H1 (cell line): ENCODE results near the gene STARD7. TPM values are rescaled to one million over a fixed set of nuclear protein-coding genes. Genes with fewer than 3 reads are reported as not detected.

Experiments used
- CTCF ChIA-PET: fragments of 300-600 bp; sonication (Branson Sonifier 250); formaldehyde crosslinking; loops from one replicate; lab custom pipeline; 2021; ENCODE audit not compliant: partially characterized antibody; lab: Charles Lee
- POLR2A ChIA-PET: fragments of 300-600 bp; sonication (Branson Sonifier 250); formaldehyde crosslinking; loops from one replicate; lab custom pipeline; 2021; ENCODE audit warnings: inconsistent platforms; ENCODE audit not compliant: partially characterized antibody; lab: Charles Lee
- DNase-seq, 2 experiments: peaks; one replicate each; pipeline versions ENCODE4 v3.0.0 to v3.0.0-alpha.2; 2010 to 2022; ENCODE audit warnings: low spot score in 2 of 2, low read depth in 1 of 2, mixed read lengths in 1 of 2
- FAIRE-seq: peaks from 2 replicates; lab custom pipeline; 2011; peaks lifted over from hg19 to GRCh38; lab: Jason Lieb, UNC
- H2AFZ ChIP-seq: 2 replicates; pipeline ENCODE4 v1.8.1; 2012; ENCODE audit warnings: low read length, inconsistent platforms
- H2AK5ac ChIP-seq: 2 replicates; pipeline ENCODE4 v1.6.1; 2013; ENCODE audit warnings: low read depth, low read length
- H2BK120ac ChIP-seq: replicated peaks from 2 replicates; pipeline ENCODE3; 2013; ENCODE audit warnings: low read depth, low read length, inconsistent platforms
- H2BK12ac ChIP-seq: 2 replicates; pipeline ENCODE4 v1.6.1; 2013; ENCODE audit warnings: low read depth, low read length
- H2BK15ac ChIP-seq: 2 replicates; pipeline ENCODE4 v1.6.1; 2013; ENCODE audit warnings: low read length
- H2BK20ac ChIP-seq: 2 replicates; pipeline ENCODE4 v1.6.1; 2013; ENCODE audit warnings: low read length
- H2BK5ac ChIP-seq: 2 replicates; pipeline ENCODE4 v1.6.1; 2013; ENCODE audit warnings: low read depth, low read length
- H3K14ac ChIP-seq: 2 replicates; pipeline ENCODE4 v1.6.1; 2013; ENCODE audit warnings: inconsistent platforms; ENCODE audit not compliant: insufficient read length
- H3K18ac ChIP-seq: 2 replicates; pipeline ENCODE4 v1.6.1; 2013; ENCODE audit warnings: low read length; ENCODE audit errors: extremely low read depth
- H3K23ac ChIP-seq: 2 replicates; pipeline ENCODE4 v1.6.1; 2013; ENCODE audit warnings: inconsistent platforms; ENCODE audit not compliant: insufficient read length
- H3K23me2 ChIP-seq: 2 replicates; pipeline ENCODE4 v1.6.1; 2013; ENCODE audit warnings: low read depth, low read length
- H3K27ac ChIP-seq: 2 replicates; pipeline ENCODE4 v1.6.1; 2011; ENCODE audit warnings: low read depth, low read length, inconsistent platforms
- H3K27me3 ChIP-seq, 4 experiments: replicated peaks in 1 of 4; 1 replicate in 1 of 4; 2 replicates in 3 of 4; pipeline versions ENCODE4 v1.6.1 to v1.8.1; 2011 to 2013; ENCODE audit warnings: low read length in 3 of 4, mild to moderate bottlenecking in 3 of 4, inconsistent platforms in 2 of 4, mixed read lengths in 2 of 4, moderate library complexity in 1 of 4; ENCODE audit not compliant: control insufficient read depth in 3 of 4, insufficient read depth in 3 of 4; ENCODE audit errors: extremely low read depth in 1 of 4
- H3K36me3 ChIP-seq, 4 experiments: 2 replicates each; pipeline versions ENCODE4 v1.6.1 to v1.8.1; 2011 to 2013; ENCODE audit warnings: mild to moderate bottlenecking in 4 of 4, low read length in 3 of 4, moderate library complexity in 2 of 4, control low read depth in 1 of 4, inconsistent platforms in 1 of 4; ENCODE audit not compliant: insufficient read depth in 4 of 4, control insufficient read depth in 2 of 4
- H3K4ac ChIP-seq: replicated peaks from 2 replicates; pipeline ENCODE3; 2013; ENCODE audit warnings: low read length, low read depth, mixed read lengths, inconsistent platforms; ENCODE audit not compliant: insufficient read length
- H3K4me1 ChIP-seq, 4 experiments: replicated peaks in 1 of 4; 1 replicate in 1 of 4; 2 replicates in 3 of 4; pipeline versions ENCODE4 v1.6.1 to v1.8.1; 2011 to 2013; ENCODE audit warnings: low read length in 3 of 4, inconsistent platforms in 2 of 4, mixed read lengths in 1 of 4; ENCODE audit not compliant: insufficient read depth in 4 of 4, control insufficient read depth in 3 of 4
- H3K4me2 ChIP-seq, 2 experiments: 2 replicates each; pipeline versions ENCODE4 v1.6.1 to v1.8.1; 2011 to 2013; ENCODE audit warnings: low read depth in 2 of 2, low read length in 2 of 2, control low read depth in 1 of 2, inconsistent platforms in 1 of 2, mild to moderate bottlenecking in 1 of 2; ENCODE audit not compliant: insufficient read depth in 1 of 2
- H3K4me3 ChIP-seq, 4 experiments: fragments of 200-600, 300-600 bp in 1 of 4; sonication (generic), shearing (Covaris generic), sonication (Bioruptor Twin) in 1 of 4; 2 replicates each; pipeline versions ENCODE4 v1.5.1 to v1.8.1; 2011 to 2016; ENCODE audit warnings: low read length in 4 of 4, low read depth in 3 of 4, control low read depth in 2 of 4, inconsistent platforms in 2 of 4, mild to moderate bottlenecking in 2 of 4, mixed read lengths in 1 of 4, moderate library complexity in 1 of 4; ENCODE audit not compliant: insufficient read depth in 2 of 4; ENCODE audit errors: extremely low read depth in 1 of 4
- H3K56ac ChIP-seq: replicated peaks from 2 replicates; pipeline ENCODE3; 2013; ENCODE audit warnings: low read depth, mild to moderate bottlenecking, mixed read lengths, low read length, inconsistent platforms; ENCODE audit not compliant: insufficient read length
- H3K79me1 ChIP-seq: 2 replicates; pipeline ENCODE4 v1.6.1; 2013; ENCODE audit warnings: low read depth, low read length, control low read depth
- H3K79me2 ChIP-seq, 2 experiments: 2 replicates each; pipeline versions ENCODE4 v1.6.1 to v1.8.1; 2012 to 2013; ENCODE audit warnings: low read length in 2 of 2, mild to moderate bottlenecking in 2 of 2, inconsistent platforms in 1 of 2; ENCODE audit not compliant: insufficient read depth in 2 of 2, control insufficient read depth in 1 of 2
- H3K9ac ChIP-seq, 4 experiments: replicated peaks in 1 of 4; 1 replicate in 1 of 4; 2 replicates in 3 of 4; pipeline versions ENCODE4 v1.6.1 to v1.8.1; 2011 to 2013; ENCODE audit warnings: low read depth in 3 of 4, low read length in 3 of 4, control low read depth in 2 of 4, mild to moderate bottlenecking in 2 of 4, moderate library complexity in 2 of 4, inconsistent platforms in 1 of 4; ENCODE audit errors: extremely low read depth in 1 of 4
- H3K9me3 ChIP-seq, 2 experiments: 2 replicates each; pipeline versions ENCODE4 v1.6.1 to v1.8.1; 2012 to 2013; ENCODE audit warnings: mild to moderate bottlenecking in 2 of 2, moderate library complexity in 2 of 2, control low read depth in 1 of 2, inconsistent platforms in 1 of 2, low read depth in 1 of 2, low read length in 1 of 2, mixed read lengths in 1 of 2; ENCODE audit not compliant: insufficient read depth in 2 of 2
- H4K20me1 ChIP-seq, 2 experiments: replicated peaks in 1 of 2; 2 replicates each; pipeline versions ENCODE3 to v1.8.1; 2011 to 2013; ENCODE audit warnings: inconsistent platforms in 2 of 2, low read length in 2 of 2, mild to moderate bottlenecking in 1 of 2; ENCODE audit not compliant: insufficient read depth in 2 of 2, control insufficient read depth in 1 of 2
- H4K5ac ChIP-seq: 2 replicates; pipeline ENCODE4 v1.6.1; 2013; ENCODE audit warnings: low read length, low read depth, mixed read lengths, inconsistent platforms; ENCODE audit not compliant: insufficient read length
- H4K8ac ChIP-seq: 2 replicates; pipeline ENCODE4 v1.8.0; 2013; ENCODE audit warnings: mild to moderate bottlenecking, moderate library complexity, low read length, inconsistent platforms; ENCODE audit not compliant: insufficient read depth; ENCODE audit errors: extremely low read depth
- H4K91ac ChIP-seq: replicated peaks from 2 replicates; pipeline ENCODE3; 2013; ENCODE audit warnings: low read length, mixed read lengths, inconsistent platforms; ENCODE audit not compliant: insufficient read length
- E2F6 ChIP-seq: IDR thresholded peaks from 2 replicates; pipeline ENCODE4 v1.6.1; 2012; ENCODE audit warnings: inconsistent platforms
- EP300 ChIP-seq, 2 experiments: IDR thresholded peaks; 1 replicate in 1 of 2; 2 replicates in 1 of 2; pipeline ENCODE4 v1.6.1; 2011 to 2012; ENCODE audit warnings: low read depth in 2 of 2, low read length in 2 of 2, mild to moderate bottlenecking in 2 of 2, borderline replicate concordance in 1 of 2, inconsistent platforms in 1 of 2, moderate library complexity in 1 of 2
- JUN ChIP-seq: IDR thresholded peaks from 2 replicates; pipeline ENCODE4 v1.6.1; 2011; ENCODE audit warnings: low read depth, mild to moderate bottlenecking, improper control_type of control experiment, low read length
- NANOG ChIP-seq: IDR thresholded peaks from 2 replicates; pipeline ENCODE4 v1.6.1; 2011; ENCODE audit warnings: low read length, low read depth, mild to moderate bottlenecking, inconsistent platforms; ENCODE audit not compliant: insufficient read depth, poor library complexity, severe bottlenecking
- RNF2 ChIP-seq: fragments of 200-900, 300-1000 bp; sonication (generic); IDR thresholded peaks from 2 replicates; pipeline ENCODE4 v1.7.1; 2016; ENCODE audit warnings: borderline replicate concordance, low read depth, mild to moderate bottlenecking, antibody characterized with exemption, low read length; ENCODE audit not compliant: poor library complexity, severe bottlenecking; ENCODE audit errors: missing control alignments
- SIX5 ChIP-seq: IDR thresholded peaks from 2 replicates; pipeline ENCODE4 v1.6.1; 2011; ENCODE audit warnings: mild to moderate bottlenecking, low read depth, low read length
- SP2 ChIP-seq: IDR thresholded peaks from 2 replicates; pipeline ENCODE4 v1.6.1; 2012; ENCODE audit warnings: mild to moderate bottlenecking, low read length, inconsistent platforms
- TAF1 ChIP-seq: IDR thresholded peaks from 2 replicates; pipeline ENCODE4 v1.6.1; 2011; ENCODE audit warnings: mild to moderate bottlenecking, low read depth, low read length
- TEAD4 ChIP-seq: IDR thresholded peaks from 2 replicates; pipeline ENCODE4 v1.6.1; 2012; ENCODE audit warnings: low read depth, low read length, inconsistent platforms, mixed read lengths
- WGBS, 2 experiments: shearing (Covaris generic) in 1 of 2; methylation state at CpG; one replicate each; pipeline versions ENCODE4 v1.1.6 to v1.1.7; 2013 to 2015; ENCODE audit warnings: low lambda C conversion rate in 2 of 2, mixed read lengths in 2 of 2, inconsistent platforms in 1 of 2, low coverage in 1 of 2, missing lambda C conversion rate in 1 of 2; ENCODE audit not compliant: insufficient replicate concordance in 2 of 2, insufficient coverage in 1 of 2, insufficient read length in 1 of 2; ENCODE audit errors: extremely low coverage in 1 of 2, missing lambda C conversion rate in 1 of 2; 5-methylcytosine and 5-hydroxymethylcytosine counted together
- polyA plus RNA-seq, 7 experiments: library from polyadenylated mRNA; depleted of rRNA in 3 of 7; stranded (reverse) in 5 of 7; unstranded in 2 of 7; fragments of >200 nt in 5 of 7; fragments of 200-250 nt in 2 of 7; gene quantifications; 1 replicate in 5 of 7; 2 replicates in 1 of 7; 4 replicates in 1 of 7; pipeline versions ENCODE4 v1.2.1 to v1.2.3, GENCODE V29; 2011 to 2013; ENCODE audit warnings: missing spikeins in 2 of 7, mixed read lengths in 2 of 7
- total RNA-seq: library from RNA; stranded (reverse); fragmentation: NEBNext Ultra II Directional; extraction: Animal tissue kit (Norgen Biotek cat#: 25700); gene quantifications from 2 replicates; pipeline ENCODE4 v1.2.1, GENCODE V29; 2021
- TF ChIP-seq, protein P1 (sequence below): IDR thresholded peaks from 2 replicates; pipeline ENCODE4 v1.6.1; 2012; ENCODE audit warnings: inconsistent platforms

Gene STARD7
- total and polyA plus RNA-seq, 2 of the 8 experiments (the other 6 are each of a cell fraction or from before 2014, with no cell fraction given) = 89.1 to 200 TPM

DNA sequence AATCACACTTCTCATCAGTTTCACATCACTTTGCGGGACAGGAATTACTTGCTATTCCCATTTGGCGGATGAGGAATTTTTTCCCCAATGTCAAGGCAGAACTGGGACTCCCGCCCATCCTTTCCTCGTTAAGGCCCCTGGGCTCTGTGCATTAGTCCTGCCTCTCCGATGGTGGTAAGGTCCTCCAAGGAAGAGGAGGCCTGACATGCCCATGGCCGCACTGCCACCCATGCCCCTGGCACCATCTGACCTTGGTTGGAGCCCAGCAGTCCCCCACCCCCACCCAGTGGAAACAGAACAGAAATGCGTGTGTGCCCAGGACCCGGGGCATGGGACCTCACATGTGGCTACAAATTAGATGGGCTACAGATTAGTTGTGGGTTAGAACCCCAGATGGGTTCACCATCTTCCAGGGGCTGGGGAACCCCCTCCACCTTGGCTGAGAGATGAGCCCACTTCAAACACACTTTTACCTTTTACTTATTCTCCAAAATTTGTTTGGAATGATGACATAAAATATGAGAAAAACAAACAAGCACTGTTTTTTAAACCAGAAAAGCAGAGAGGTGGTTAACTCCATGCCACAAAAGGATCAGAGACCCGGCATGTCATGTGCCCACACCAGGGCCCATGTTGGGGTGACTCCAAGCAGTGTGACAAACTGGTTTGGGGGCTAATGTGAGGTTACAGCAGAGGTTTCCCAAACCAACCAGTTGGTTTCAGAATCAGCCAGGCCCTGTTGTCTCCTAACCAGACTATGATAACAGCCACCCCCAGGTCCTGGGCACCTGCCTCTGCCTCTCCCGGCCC lies 52.4 kb downstream of the STARD7 start:
- Histone ChIP-seq H2BK12ac (no peak overlapping the region), H3K4ac (no peak overlapping the region), H3K14ac (no peak overlapping the region), H3K9ac (no peak overlapping the region), H3K27me3 (no peaks in the 10 kb centered on the region; a peak in 1 of 7 replicates), H3K36me3 (no peaks in the 10 kb centered on the region), H3K4me3 (no peak overlapping the region), H4K8ac (no peak overlapping the region), H3K79me1 (no peaks in the 10 kb centered on the region), H3K23ac (no peak overlapping the region), H2BK120ac (no peak overlapping the region), H3K27ac (no peak overlapping the region), H2AFZ (no peak overlapping the region), H3K9me3 (no peaks in the 10 kb centered on the region), H2BK15ac (no peak overlapping the region), H3K56ac (no peak overlapping the region), H4K20me1 (no peaks in the 10 kb centered on the region), H3K18ac (no peak overlapping the region), H4K91ac (no peak overlapping the region), H3K23me2 (no peaks in the 10 kb centered on the region; the same call in 1 of the 2 replicates), H3K4me2 (no peak overlapping the region), H2AK5ac (no peak overlapping the region), H2BK5ac (no peak overlapping the region), H3K79me2 (no peaks in the 10 kb centered on the region), H4K5ac (no peak overlapping the region), H2BK20ac (no peak overlapping the region), H3K4me1 (peaks cover 0 to 20% (median 6%) of the 10 kb centered on the region in 4 experiments; a peak in 6 of 7 replicates)
- FAIRE-seq = no peak
- 93% methylated on average over 10 of the region's 10 CpGs; no CpG with 5 or more reads in 1 of the 2 experiments for WGBS, 2 experiments
- ChIA-PET POLR2A (interaction anchor here (1.4 to 1.5 kb wide), 2 partner anchors 10 to 12 kb away, joined by 3 to 6 read pairs; partner anchors contain the start of gene DUSP2), CTCF (interaction anchor here (0.5 to 10.1 kb wide), 4 partner anchors 16 to 116 kb away, joined by 3 to 98 read pairs (median 4); partner anchors contain the start of gene ASTL)
- DNase-seq = no peak
- TF ChIP-seq E2F6 (no peak), SIX5 (no peak), TEAD4 (no peak), SP2 (no peak), JUN (no peak), RNF2 (no peak), EP300 (IDR thresholded peaks at IDR 0.05; ENCODE audit: borderline replicate concordance in 1 of 2, low read depth in 2 of 2, low read length in 2 of 2) (no peak), NANOG (no peak), TAF1 (no peak)
- TF ChIP-seq, protein P1, sequence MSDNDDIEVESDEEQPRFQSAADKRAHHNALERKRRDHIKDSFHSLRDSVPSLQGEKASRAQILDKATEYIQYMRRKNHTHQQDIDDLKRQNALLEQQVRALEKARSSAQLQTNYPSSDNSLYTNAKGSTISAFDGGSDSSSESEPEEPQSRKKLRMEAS = no peak
